Hepatocyte (in vitro differentiated cells): ENCODE data around the gene SH2D7.

Experiments used
- EZH2 ChIP-seq: fragments of 200-600 bp; sonication (generic); IDR thresholded peaks from 2 replicates; pipeline ENCODE4 v1.6.1; 2016; ENCODE audit warnings: antibody characterized with exemption, mild to moderate bottlenecking, borderline replicate concordance
- EZH2phosphoT487 ChIP-seq: fragments of 200-600 bp; sonication (generic); IDR thresholded peaks from one replicate; pipeline ENCODE4 v1.6.1; 2018; ENCODE audit warnings: antibody characterized with exemption, mild to moderate bottlenecking, low read depth, moderate library complexity; ENCODE audit not compliant: unreplicated experiment, severe bottlenecking
- TF ChIP-seq, protein P1 (sequence below): fragments of 200-600 bp; sonication (generic); IDR thresholded peaks from 2 replicates; pipeline ENCODE4 v1.5.1; 2016; ENCODE audit warnings: antibody characterized with exemption, mild to moderate bottlenecking; ENCODE audit not compliant: poor library complexity

DNA sequence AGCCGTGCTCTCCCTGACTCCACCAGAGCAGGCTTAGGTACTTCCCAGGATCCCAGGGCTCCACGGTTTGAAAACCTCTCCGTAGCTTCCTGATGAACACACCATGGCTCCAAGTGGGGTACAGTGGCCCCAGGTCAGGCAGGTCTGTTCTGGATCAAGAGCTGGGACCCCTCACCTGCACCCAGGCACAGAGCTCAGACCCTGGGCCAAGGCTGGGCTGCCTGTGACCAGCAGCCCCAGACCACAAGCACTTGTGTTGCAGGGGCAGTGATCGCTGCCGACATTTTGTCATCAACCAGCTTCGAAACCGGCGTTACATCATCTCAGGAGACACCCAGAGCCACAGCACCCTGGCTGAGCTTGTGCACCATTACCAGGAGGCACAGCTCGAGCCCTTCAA lies 5.3 kb downstream of the SH2D7 start:
- TF ChIP-seq EZH2phosphoT487, result no peak
- TF ChIP-seq, protein P1, sequence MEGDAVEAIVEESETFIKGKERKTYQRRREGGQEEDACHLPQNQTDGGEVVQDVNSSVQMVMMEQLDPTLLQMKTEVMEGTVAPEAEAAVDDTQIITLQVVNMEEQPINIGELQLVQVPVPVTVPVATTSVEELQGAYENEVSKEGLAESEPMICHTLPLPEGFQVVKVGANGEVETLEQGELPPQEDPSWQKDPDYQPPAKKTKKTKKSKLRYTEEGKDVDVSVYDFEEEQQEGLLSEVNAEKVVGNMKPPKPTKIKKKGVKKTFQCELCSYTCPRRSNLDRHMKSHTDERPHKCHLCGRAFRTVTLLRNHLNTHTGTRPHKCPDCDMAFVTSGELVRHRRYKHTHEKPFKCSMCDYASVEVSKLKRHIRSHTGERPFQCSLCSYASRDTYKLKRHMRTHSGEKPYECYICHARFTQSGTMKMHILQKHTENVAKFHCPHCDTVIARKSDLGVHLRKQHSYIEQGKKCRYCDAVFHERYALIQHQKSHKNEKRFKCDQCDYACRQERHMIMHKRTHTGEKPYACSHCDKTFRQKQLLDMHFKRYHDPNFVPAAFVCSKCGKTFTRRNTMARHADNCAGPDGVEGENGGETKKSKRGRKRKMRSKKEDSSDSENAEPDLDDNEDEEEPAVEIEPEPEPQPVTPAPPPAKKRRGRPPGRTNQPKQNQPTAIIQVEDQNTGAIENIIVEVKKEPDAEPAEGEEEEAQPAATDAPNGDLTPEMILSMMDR, result no peak
- no peak for TF ChIP-seq EZH2
